ENCODE measurements around the gene C16orf86.

The C16orf86 gene

GRCh38 chr16:67707210-67707609 is 40.6 kb downstream of the C16orf86 start:
- Histone ChIP-seq H2AFZ (ENCODE audit: low read depth, low read length, severe bottlenecking) (no peak overlapping the region), H3K36me3 (ENCODE audit: low read length) (no peaks in the 10 kb centered on the region), H3K9ac (ENCODE audit: low read length) (no peak overlapping the region), H3K79me2 (ENCODE audit: insufficient read depth, low read length) (peaks cover 87% of the 10 kb centered on the region), H3K4me3 (ENCODE audit: insufficient read depth, low read length, poor library complexity, severe bottlenecking) (no peak overlapping the region), H3K4me2 (ENCODE audit: low read depth, low read length, poor library complexity, severe bottlenecking) (no peak overlapping the region), H4K20me1 (ENCODE audit: low read depth, low read length) (no peaks in the 10 kb centered on the region), H3F3A (ENCODE audit: insufficient read depth) (no peaks in the 10 kb centered on the region), H3K27me3 (ENCODE audit: low read length) (no peaks in the 10 kb centered on the region), H3K9me2 (replicated peaks; ENCODE audit: insufficient read depth, low read length) (no peaks in the 10 kb centered on the region), H3K27ac (ENCODE audit: low read depth, low read length) (no peak overlapping the region), H3K9me3 (ENCODE audit: insufficient read depth, low read length) (no peaks in the 10 kb centered on the region)
- TF ChIP-seq EZH2phosphoT487 (conservative IDR thresholded peaks at IDR 0.05; ENCODE audit: low read length): no peak
- no peak for TF ChIP-seq CTCF (IDR thresholded peaks at IDR 0.05; ENCODE audit: insufficient read depth, low read length, poor library complexity, severe bottlenecking)

GRCh38 chr16:67707790-67708189 is 41.2 kb downstream of the C16orf86 start:
- no peak overlapping the region for H2AFZ ChIP-seq (ENCODE audit: low read depth, low read length, severe bottlenecking)
- peaks cover 82% of the 10 kb centered on the region for H3K79me2 ChIP-seq (ENCODE audit: insufficient read depth, low read length)
- H3K36me3 ChIP-seq (ENCODE audit: low read length): no peaks in the 10 kb centered on the region
- H3F3A ChIP-seq (ENCODE audit: insufficient read depth): no peaks in the 10 kb centered on the region
- H3K9ac ChIP-seq (ENCODE audit: low read length): no peak overlapping the region
- H3K27ac ChIP-seq (ENCODE audit: low read depth, low read length): no peak overlapping the region
- no peak overlapping the region for H3K4me3 ChIP-seq (ENCODE audit: insufficient read depth, low read length, poor library complexity, severe bottlenecking)
- H3K27me3 ChIP-seq (ENCODE audit: low read length): no peaks in the 10 kb centered on the region
- no peak overlapping the region for H3K4me2 ChIP-seq (ENCODE audit: low read depth, low read length, poor library complexity, severe bottlenecking)
- H3K9me2 ChIP-seq (replicated peaks; ENCODE audit: insufficient read depth, low read length): no peaks in the 10 kb centered on the region
- no peaks in the 10 kb centered on the region for H4K20me1 ChIP-seq (ENCODE audit: low read depth, low read length)
- H3K9me3 ChIP-seq (ENCODE audit: insufficient read depth, low read length): no peaks in the 10 kb centered on the region
- TF ChIP-seq EZH2phosphoT487 (conservative IDR thresholded peaks at IDR 0.05; ENCODE audit: low read length) (no peak), CTCF (IDR thresholded peaks at IDR 0.05; ENCODE audit: insufficient read depth, low read length, poor library complexity, severe bottlenecking) (no peak)

DNA sequence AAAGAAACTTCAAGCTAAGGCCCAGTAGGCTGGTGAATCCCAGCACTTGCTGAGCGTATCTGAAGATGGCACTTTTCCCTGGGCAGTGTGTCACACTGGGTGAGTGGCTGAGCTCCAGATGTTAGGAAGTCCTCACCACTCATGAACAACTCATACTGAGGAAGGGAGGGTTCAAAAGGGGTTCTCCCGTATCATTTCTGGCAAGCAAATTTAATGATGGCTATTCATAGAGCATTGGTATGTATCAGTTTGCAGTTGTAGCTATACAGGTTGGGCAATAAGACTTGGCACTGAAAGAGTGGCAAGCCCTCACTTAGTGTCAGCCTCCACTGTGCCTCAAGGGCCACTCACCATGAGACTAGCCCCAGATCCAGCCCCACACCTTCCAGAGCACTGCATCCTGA is 41.8 kb downstream of the C16orf86 start:
- no peaks in the 10 kb centered on the region for H4K20me1 ChIP-seq (ENCODE audit: low read depth, low read length)
- no peak overlapping the region for H3K4me2 ChIP-seq (ENCODE audit: low read depth, low read length, poor library complexity, severe bottlenecking)
- peaks cover 82% of the 10 kb centered on the region for H3K79me2 ChIP-seq (ENCODE audit: insufficient read depth, low read length)
- no peaks in the 10 kb centered on the region for H3F3A ChIP-seq (ENCODE audit: insufficient read depth)
- no peaks in the 10 kb centered on the region for H3K36me3 ChIP-seq (ENCODE audit: low read length)
- no peak overlapping the region for H3K9ac ChIP-seq (ENCODE audit: low read length)
- H3K9me3 ChIP-seq (ENCODE audit: insufficient read depth, low read length): no peaks in the 10 kb centered on the region
- no peaks in the 10 kb centered on the region for H3K27me3 ChIP-seq (ENCODE audit: low read length)
- no peaks in the 10 kb centered on the region for H3K9me2 ChIP-seq (replicated peaks; ENCODE audit: insufficient read depth, low read length)
- H2AFZ ChIP-seq (ENCODE audit: low read depth, low read length, severe bottlenecking): no peak overlapping the region
- H3K27ac ChIP-seq (ENCODE audit: low read depth, low read length): no peak overlapping the region
- no peak overlapping the region for H3K4me3 ChIP-seq (ENCODE audit: insufficient read depth, low read length, poor library complexity, severe bottlenecking)
- TF ChIP-seq EZH2phosphoT487 (conservative IDR thresholded peaks at IDR 0.05; ENCODE audit: low read length) (no peak), CTCF (IDR thresholded peaks at IDR 0.05; ENCODE audit: insufficient read depth, low read length, poor library complexity, severe bottlenecking) (no peak)
